Caco-2 (cell line): ENCODE data around the gene CACNA1A. TPM values are rescaled to one million over a fixed set of nuclear protein-coding genes. Genes with fewer than 3 reads are reported as not detected.
A peak's percentile ranks its signal among the peaks of the same experiment; 100 is the strongest.

ENCODE experiments used
- Bru-seq: library from RNA; stranded (reverse); fragments of 400-500 nt; gene quantifications from one replicate; lab custom pipeline; 2021; lab: Mats Ljungman, UMichigan
- BruChase-seq, 2 experiments: library from RNA; stranded (reverse); fragments of 400-500 nt; gene quantifications; one replicate each; lab custom pipeline; 2021; lab: Mats Ljungman, UMichigan
- BruUV-seq: library from RNA; stranded (reverse); fragments of 400-500 nt; replicated peaks from 2 replicates; lab custom pipeline; 2021; lab: Mats Ljungman, UMichigan
- CTCF ChIA-PET: fragments of 300-600 bp; sonication (Branson Sonifier 250); formaldehyde crosslinking; loops from one replicate; lab custom pipeline; 2022; ENCODE audit warnings: antibody characterized with exemption; lab: Charles Lee
- POLR2A ChIA-PET: fragments of 300-600 bp; sonication (Branson Sonifier 250); formaldehyde crosslinking; loops from one replicate; lab custom pipeline; 2022; ENCODE audit warnings: antibody characterized with exemption; lab: Charles Lee
- DNase-seq, 2 experiments: peaks; one replicate each; pipeline versions ENCODE4 v3.0.0 to v3.0.0-alpha.2; 2020 to 2022
- H3K27me3 ChIP-seq: replicated peaks from 2 replicates; pipeline ENCODE4 v1.6.0; 2011; ENCODE audit warnings: low read length; ENCODE audit not compliant: control insufficient read depth, insufficient read depth
- H3K36me3 ChIP-seq: 2 replicates; pipeline ENCODE4 v1.5.1; 2011; ENCODE audit warnings: low read length; ENCODE audit not compliant: control insufficient read depth, insufficient read depth
- H3K4me1 ChIP-seq: fragments of 250-450 bp; sonication (Bioruptor Pico); 2 replicates; pipeline ENCODE4 v1.5.1; 2020; ENCODE audit warnings: mild to moderate bottlenecking
- H3K4me3 ChIP-seq: 2 replicates; pipeline ENCODE4 v1.5.1; 2011; ENCODE audit warnings: low read depth, mild to moderate bottlenecking, control low read depth, low read length
- H3K9me3 ChIP-seq: fragments of 250-450 bp; sonication (Bioruptor Pico); 2 replicates; pipeline ENCODE4 v1.5.1; 2020; ENCODE audit warnings: mild to moderate bottlenecking, moderate library complexity
- H3K27ac Mint-ChIP-seq: one replicate; pipeline ENCODE4 v1.8.0; 2022; ENCODE audit warnings: mixed read lengths; ENCODE audit not compliant: unreplicated experiment
- H3K27me3 Mint-ChIP-seq: one replicate; pipeline ENCODE4 v1.8.0; 2022; ENCODE audit warnings: mixed read lengths; ENCODE audit not compliant: insufficient read depth, unreplicated experiment
- H3K36me3 Mint-ChIP-seq: one replicate; pipeline ENCODE4 v1.8.0; 2022; ENCODE audit warnings: mild to moderate bottlenecking, mixed read lengths; ENCODE audit not compliant: insufficient read depth, unreplicated experiment
- H3K4me1 Mint-ChIP-seq: one replicate; pipeline ENCODE4 v1.8.0; 2022; ENCODE audit warnings: low read depth, mixed read lengths; ENCODE audit not compliant: unreplicated experiment
- H3K4me3 Mint-ChIP-seq: one replicate; pipeline ENCODE4 v1.8.0; 2022; ENCODE audit warnings: mild to moderate bottlenecking, moderate library complexity, mixed read lengths; ENCODE audit not compliant: unreplicated experiment
- H3K9me3 Mint-ChIP-seq: one replicate; pipeline ENCODE4 v1.8.0; 2022; ENCODE audit warnings: mixed read lengths; ENCODE audit not compliant: unreplicated experiment
- intact Hi-C: fragments of 100-400 bp; cut with micrococcal nuclease; formaldehyde crosslinking; loops from one replicate; pipeline ENCODE4 v1.10.0; 2022; ENCODE audit not compliant: unreplicated experiment
- long read RNA-seq: library from polyadenylated mRNA; stranded (forward); transcript quantifications from one replicate; pipeline ENCODE4 v2.0.0, GENCODE V29; 2022
- total RNA-seq: library from RNA; stranded (reverse); gene quantifications from 2 replicates; pipeline ENCODE4 v1.2.3, GENCODE V29; 2022
- TF ChIP-seq, protein P1 (sequence below), 2 experiments: fragments of 200-600 bp in 1 of 2; IDR thresholded peaks; 1 replicate in 1 of 2; 2 replicates in 1 of 2; pipeline versions ENCODE4 v1.5.1 to v1.8.0; 2011 to 2022; ENCODE audit warnings: antibody characterized with exemption in 1 of 2, control low read depth in 1 of 2, inconsistent platforms in 1 of 2, low read depth in 1 of 2, low read length in 1 of 2, mild to moderate bottlenecking in 1 of 2, moderate library complexity in 1 of 2; ENCODE audit not compliant: insufficient read depth in 1 of 2, severe bottlenecking in 1 of 2, unreplicated experiment in 1 of 2

CACNA1A gene
- total RNA-seq, result not detected in 2 replicates
- percentile 0 among the genes with signal in this experiment for Bru-seq, nascent RNA
- percentile 0 among the genes with signal in this experiment for BruChase-seq, experiment 1, labeled RNA remaining after a 2-hour chase
- BruChase-seq, experiment 2, labeled RNA remaining after a 6-hour chase, result percentile 0 among the genes with signal in this experiment
- long read RNA-seq, result 0 reads

DNA sequence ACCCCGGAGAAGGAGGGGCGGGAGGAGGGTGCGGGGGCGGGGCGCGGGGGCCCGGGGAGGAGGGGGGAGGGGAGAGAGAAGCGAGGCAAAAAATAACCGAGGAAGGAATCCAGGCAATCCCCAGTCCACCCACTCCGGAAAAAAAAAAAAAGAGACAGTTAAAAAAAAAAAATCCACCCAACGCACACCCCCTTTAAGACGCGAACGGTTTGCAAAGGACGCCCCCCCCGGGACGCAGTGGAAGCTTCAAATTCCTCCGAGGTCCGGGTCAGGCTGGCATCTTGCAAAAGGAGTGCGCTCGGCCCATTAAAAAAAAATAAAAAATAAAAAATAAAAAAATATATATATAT lies at the start of gene CACNA1A:
CACNA1A (minus strand) TSS at position 9 of the 350 bp plus-strand sequence. CDS start 255 bp downstream, outside the sequence.
- Mint-ChIP-seq H3K4me1 (no peaks in the 10 kb centered on the region), H3K36me3 (no peaks in the 10 kb centered on the region), H3K27me3 (peaks cover 18% of the 10 kb centered on the region), H3K27ac (no peak within 1 kb of the TSS), H3K9me3 (no peaks in the 10 kb centered on the region), H3K4me3 (no peak within 1 kb of the TSS)
- Histone ChIP-seq H3K4me1 (no peaks in the 10 kb centered on the region), H3K9me3 (no peaks in the 10 kb centered on the region), H3K36me3 (no peaks in the 10 kb centered on the region), H3K27me3 (no peaks in the 10 kb centered on the region), H3K4me3 (no peak within 1 kb of the TSS)
- POLR2A ChIA-PET, result no interaction called here
- no peak for DNase-seq
- intact Hi-C loops, result no loop called here
- no TSS peak for BruUV-seq
- CTCF ChIA-PET, result no interaction called here
- TF ChIP-seq, protein P1, sequence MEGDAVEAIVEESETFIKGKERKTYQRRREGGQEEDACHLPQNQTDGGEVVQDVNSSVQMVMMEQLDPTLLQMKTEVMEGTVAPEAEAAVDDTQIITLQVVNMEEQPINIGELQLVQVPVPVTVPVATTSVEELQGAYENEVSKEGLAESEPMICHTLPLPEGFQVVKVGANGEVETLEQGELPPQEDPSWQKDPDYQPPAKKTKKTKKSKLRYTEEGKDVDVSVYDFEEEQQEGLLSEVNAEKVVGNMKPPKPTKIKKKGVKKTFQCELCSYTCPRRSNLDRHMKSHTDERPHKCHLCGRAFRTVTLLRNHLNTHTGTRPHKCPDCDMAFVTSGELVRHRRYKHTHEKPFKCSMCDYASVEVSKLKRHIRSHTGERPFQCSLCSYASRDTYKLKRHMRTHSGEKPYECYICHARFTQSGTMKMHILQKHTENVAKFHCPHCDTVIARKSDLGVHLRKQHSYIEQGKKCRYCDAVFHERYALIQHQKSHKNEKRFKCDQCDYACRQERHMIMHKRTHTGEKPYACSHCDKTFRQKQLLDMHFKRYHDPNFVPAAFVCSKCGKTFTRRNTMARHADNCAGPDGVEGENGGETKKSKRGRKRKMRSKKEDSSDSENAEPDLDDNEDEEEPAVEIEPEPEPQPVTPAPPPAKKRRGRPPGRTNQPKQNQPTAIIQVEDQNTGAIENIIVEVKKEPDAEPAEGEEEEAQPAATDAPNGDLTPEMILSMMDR (IDR thresholded peaks at IDR 0.05; ENCODE audit: insufficient read depth in 1 of 2, low read depth in 1 of 2, low read length in 1 of 2, severe bottlenecking in 1 of 2, unreplicated experiment in 1 of 2), result no peak

DNA sequence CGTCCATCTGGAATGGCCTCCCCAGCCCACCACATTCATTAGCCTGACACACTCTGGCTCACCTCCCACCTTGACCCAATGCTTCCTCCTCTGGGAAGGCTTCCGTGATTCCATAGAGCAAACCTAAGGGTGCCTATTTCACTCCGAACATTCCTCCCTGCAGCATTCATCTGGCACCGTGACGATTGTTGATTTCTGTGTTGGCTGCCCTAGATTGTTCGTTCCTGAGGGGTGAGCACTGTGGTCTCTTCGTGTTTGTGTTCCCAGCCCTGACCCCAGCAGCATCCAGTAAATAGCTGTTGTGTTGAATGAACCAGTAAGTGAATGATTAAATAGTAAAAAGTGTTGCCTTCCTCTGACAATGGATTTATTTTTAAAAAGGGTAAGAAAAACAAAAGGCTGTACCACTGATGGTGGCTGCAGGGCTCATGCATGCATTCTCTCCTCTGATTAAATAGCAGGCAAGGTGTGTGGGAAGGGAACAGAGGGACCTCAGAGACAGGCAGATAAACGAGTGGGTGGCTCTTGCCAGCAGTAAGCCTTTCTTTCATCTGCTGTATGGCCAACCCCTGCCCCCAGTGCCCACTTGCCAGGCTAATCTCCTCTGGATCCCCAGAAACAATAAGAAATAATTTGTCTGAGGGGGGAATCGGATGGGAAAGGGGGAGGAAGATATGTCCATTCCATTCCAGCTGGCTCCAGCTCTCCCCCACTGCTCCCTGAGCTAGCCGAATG lies 48.4 kb upstream of the CACNA1A start:
- Histone ChIP-seq H3K9me3 (no peaks in the 10 kb centered on the region), H3K4me3 (no peak overlapping the region), H3K4me1 (no peaks in the 10 kb centered on the region), H3K27me3 (no peaks in the 10 kb centered on the region), H3K36me3 (no peaks in the 10 kb centered on the region)
- no peaks in the 10 kb centered on the region for H3K36me3 Mint-ChIP-seq
- DNase-seq, result no peak
- intact Hi-C loops, result no loop called here
- CTCF ChIA-PET, result no interaction called here
- peaks cover 13% of the 10 kb centered on the region for H3K27me3 Mint-ChIP-seq
- POLR2A ChIA-PET, result no interaction called here
- no TSS peak for BruUV-seq
- no peak overlapping the region for H3K27ac Mint-ChIP-seq
- TF ChIP-seq, protein P1 (IDR thresholded peaks at IDR 0.05; ENCODE audit: insufficient read depth in 1 of 2, low read depth in 1 of 2, low read length in 1 of 2, severe bottlenecking in 1 of 2, unreplicated experiment in 1 of 2), result no peak
- H3K4me3 Mint-ChIP-seq, result no peak overlapping the region
- no peaks in the 10 kb centered on the region for H3K4me1 Mint-ChIP-seq
- no peaks in the 10 kb centered on the region for H3K9me3 Mint-ChIP-seq

DNA sequence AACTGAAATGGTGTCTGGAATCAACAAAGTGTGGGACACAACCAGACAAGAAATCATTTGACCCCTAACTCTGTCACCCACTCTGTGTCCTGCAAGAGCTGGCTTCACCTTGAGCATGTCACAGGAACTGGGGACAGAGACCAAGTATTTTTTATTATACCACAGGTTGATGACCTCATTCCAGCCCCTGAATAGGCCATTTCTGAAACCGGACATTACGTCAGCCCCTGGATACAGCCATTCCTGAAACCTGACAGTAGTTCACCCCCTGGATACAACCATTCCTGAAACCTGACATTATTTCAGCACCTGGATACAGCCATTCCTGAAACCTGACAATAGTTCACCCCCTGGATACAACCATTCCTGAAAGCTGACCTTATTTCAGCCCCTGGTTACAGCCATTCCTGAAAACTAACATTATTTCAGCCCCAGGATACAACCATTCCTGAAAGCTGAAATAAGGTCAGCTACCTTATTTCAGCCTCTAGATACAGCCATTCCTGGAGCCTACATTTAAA lies 47.7 kb upstream of the CACNA1A start:
- Histone ChIP-seq H3K9me3 (no peaks in the 10 kb centered on the region), H3K4me3 (no peak overlapping the region), H3K27me3 (no peaks in the 10 kb centered on the region), H3K36me3 (no peaks in the 10 kb centered on the region), H3K4me1 (no peaks in the 10 kb centered on the region)
- peaks cover 14% of the 10 kb centered on the region for H3K27me3 Mint-ChIP-seq
- TF ChIP-seq, protein P1 (IDR thresholded peaks at IDR 0.05; ENCODE audit: insufficient read depth in 1 of 2, low read depth in 1 of 2, low read length in 1 of 2, severe bottlenecking in 1 of 2, unreplicated experiment in 1 of 2), result no peak
- ChIA-PET POLR2A (no interaction called here), CTCF (no interaction called here)
- H3K27ac Mint-ChIP-seq, result no peak overlapping the region
- H3K36me3 Mint-ChIP-seq, result no peaks in the 10 kb centered on the region
- no peaks in the 10 kb centered on the region for H3K9me3 Mint-ChIP-seq
- no peak for DNase-seq
- intact Hi-C loops, result no loop called here
- H3K4me1 Mint-ChIP-seq, result no peaks in the 10 kb centered on the region
- no TSS peak for BruUV-seq
- H3K4me3 Mint-ChIP-seq, result no peak overlapping the region
